Measurements from ENCODE around the gene GFRA4. TPM values are rescaled to one million over a fixed set of nuclear protein-coding genes. Genes with fewer than 3 reads are reported as not detected.

GFRA4 gene
- polyA plus RNA-seq, 2 of the 4 experiments (the other 2 are of a cell fraction): not detected

DNA sequence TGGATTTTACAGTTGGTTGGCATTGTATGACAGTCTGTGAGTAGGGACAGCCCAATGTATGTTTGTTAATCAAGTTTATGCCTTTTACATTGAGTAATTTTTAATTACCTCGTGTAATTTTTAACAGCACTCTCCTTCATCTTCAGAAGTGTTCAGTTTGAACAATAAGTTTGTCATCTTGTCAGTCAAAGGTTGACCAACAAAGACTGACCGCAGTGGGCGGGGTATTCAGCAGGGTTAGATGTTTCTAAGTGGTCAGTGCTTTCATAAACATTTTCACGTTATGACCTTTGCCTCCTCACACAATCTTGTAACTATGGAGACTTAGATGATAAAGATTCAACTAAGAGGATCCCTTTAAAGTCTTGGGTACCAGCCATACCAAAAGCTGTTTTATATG, 40.8 kb downstream of the GFRA4 start:
- ATAC-seq: no peak
- Histone ChIP-seq H3K4me1 (no peaks in the 10 kb centered on the region), H3K27ac (no peak overlapping the region), H3K4me2 (no peak overlapping the region), H3K4me3 (no peak overlapping the region), H3K9me3 (no peaks in the 10 kb centered on the region)
- POLR2A ChIA-PET: no interaction called here
- FAIRE-seq: peak; percentile 70
- DNase-seq (ENCODE audit: low read depth in 1 of 2, low spot score in 1 of 2): no peak
- 78% methylated on average over 4 of the region's 4 CpGs for WGBS (ENCODE audit: missing lambda C conversion rate)
- no peak for TF ChIP-seq RNF2 (IDR thresholded peaks at IDR 0.05; ENCODE audit: borderline replicate concordance, low read depth)
- TF ChIP-seq RCOR1 (IDR thresholded peaks at IDR 0.05; ENCODE audit: low read depth, low read length): no peak
- no peak for TF ChIP-seq FOSL2 (IDR thresholded peaks at IDR 0.05)
- no peak for TF ChIP-seq FOSL2 (CRISPR knock-in tag; IDR thresholded peaks at IDR 0.05)
- TF ChIP-seq NPAS2 (CRISPR knock-in tag; IDR thresholded peaks at IDR 0.05; ENCODE audit: borderline replicate concordance): no peak
- TF ChIP-seq POLR2AphosphoS2 (conservative IDR thresholded peaks at IDR 0.05; ENCODE audit: low read length): no peak
- TF ChIP-seq, protein P1, sequence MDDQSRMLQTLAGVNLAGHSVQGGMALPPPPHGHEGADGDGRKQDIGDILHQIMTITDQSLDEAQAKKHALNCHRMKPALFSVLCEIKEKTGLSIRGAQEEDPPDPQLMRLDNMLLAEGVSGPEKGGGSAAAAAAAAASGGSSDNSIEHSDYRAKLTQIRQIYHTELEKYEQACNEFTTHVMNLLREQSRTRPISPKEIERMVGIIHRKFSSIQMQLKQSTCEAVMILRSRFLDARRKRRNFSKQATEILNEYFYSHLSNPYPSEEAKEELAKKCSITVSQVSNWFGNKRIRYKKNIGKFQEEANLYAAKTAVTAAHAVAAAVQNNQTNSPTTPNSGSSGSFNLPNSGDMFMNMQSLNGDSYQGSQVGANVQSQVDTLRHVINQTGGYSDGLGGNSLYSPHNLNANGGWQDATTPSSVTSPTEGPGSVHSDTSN (IDR thresholded peaks at IDR 0.05): no peak
- no peak for TF ChIP-seq HOXB13 (CRISPR knock-in tag; IDR thresholded peaks at IDR 0.05; ENCODE audit: low read depth)
- no peak for TF ChIP-seq HES2 (IDR thresholded peaks at IDR 0.05)
- TF ChIP-seq EP300 (IDR thresholded peaks at IDR 0.05): no peak
- TF ChIP-seq CTCF (IDR thresholded peaks at IDR 0.05): no peak
- no peak for TF ChIP-seq MAFK (IDR thresholded peaks at IDR 0.05; ENCODE audit: partially characterized antibody)
- no peak for TF ChIP-seq CHD4 (IDR thresholded peaks at IDR 0.05; ENCODE audit: borderline replicate concordance)
- no peak for TF ChIP-seq EHMT2 (IDR thresholded peaks at IDR 0.05; ENCODE audit: low read depth)
- TF ChIP-seq JUNB (IDR thresholded peaks at IDR 0.05): no peak
- no peak for TF ChIP-seq HMGXB4 (CRISPR knock-in tag; IDR thresholded peaks at IDR 0.05; ENCODE audit: borderline replicate concordance)
- TF ChIP-seq ESRRA (IDR thresholded peaks at IDR 0.05; ENCODE audit: borderline replicate concordance, low read length): no peak
- TF ChIP-seq, protein P2, sequence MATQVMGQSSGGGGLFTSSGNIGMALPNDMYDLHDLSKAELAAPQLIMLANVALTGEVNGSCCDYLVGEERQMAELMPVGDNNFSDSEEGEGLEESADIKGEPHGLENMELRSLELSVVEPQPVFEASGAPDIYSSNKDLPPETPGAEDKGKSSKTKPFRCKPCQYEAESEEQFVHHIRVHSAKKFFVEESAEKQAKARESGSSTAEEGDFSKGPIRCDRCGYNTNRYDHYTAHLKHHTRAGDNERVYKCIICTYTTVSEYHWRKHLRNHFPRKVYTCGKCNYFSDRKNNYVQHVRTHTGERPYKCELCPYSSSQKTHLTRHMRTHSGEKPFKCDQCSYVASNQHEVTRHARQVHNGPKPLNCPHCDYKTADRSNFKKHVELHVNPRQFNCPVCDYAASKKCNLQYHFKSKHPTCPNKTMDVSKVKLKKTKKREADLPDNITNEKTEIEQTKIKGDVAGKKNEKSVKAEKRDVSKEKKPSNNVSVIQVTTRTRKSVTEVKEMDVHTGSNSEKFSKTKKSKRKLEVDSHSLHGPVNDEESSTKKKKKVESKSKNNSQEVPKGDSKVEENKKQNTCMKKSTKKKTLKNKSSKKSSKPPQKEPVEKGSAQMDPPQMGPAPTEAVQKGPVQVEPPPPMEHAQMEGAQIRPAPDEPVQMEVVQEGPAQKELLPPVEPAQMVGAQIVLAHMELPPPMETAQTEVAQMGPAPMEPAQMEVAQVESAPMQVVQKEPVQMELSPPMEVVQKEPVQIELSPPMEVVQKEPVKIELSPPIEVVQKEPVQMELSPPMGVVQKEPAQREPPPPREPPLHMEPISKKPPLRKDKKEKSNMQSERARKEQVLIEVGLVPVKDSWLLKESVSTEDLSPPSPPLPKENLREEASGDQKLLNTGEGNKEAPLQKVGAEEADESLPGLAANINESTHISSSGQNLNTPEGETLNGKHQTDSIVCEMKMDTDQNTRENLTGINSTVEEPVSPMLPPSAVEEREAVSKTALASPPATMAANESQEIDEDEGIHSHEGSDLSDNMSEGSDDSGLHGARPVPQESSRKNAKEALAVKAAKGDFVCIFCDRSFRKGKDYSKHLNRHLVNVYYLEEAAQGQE (IDR thresholded peaks at IDR 0.05): no peak
- CTCF ChIA-PET: interaction anchor here (1.1 kb wide), 1 partner anchor 9 kb away, joined by 3 read pairs; no protein-coding TSS in a partner anchor

DNA sequence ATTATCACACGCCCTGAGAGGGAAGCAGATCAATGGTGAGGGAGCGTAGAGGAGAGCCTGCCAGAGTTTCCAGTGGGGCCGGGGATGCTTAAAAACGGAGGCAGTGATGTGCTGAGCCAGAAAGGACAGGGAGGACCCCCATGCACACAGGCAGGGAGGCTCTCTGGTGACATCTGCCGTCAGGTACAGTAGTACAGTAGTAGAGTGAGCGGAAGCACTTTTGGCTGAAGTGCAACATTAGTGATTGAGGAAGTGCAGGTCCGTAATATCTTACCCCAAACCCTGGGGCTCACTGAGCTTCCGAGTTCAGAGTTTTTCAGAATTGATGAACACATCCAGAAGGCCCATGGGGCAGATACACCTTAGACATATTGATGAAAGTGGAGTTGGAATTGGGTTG, 42.1 kb downstream of the GFRA4 start:
- CTCF ChIA-PET: interaction anchor here (1.3 kb wide), 1 partner anchor 12 kb away, joined by 3 read pairs; no protein-coding TSS in a partner anchor
- POLR2A ChIA-PET: no interaction called here
- Histone ChIP-seq H3K4me3 (no peak overlapping the region), H3K9me3 (no peaks in the 10 kb centered on the region), H3K4me1 (no peaks in the 10 kb centered on the region), H3K27ac (no peak overlapping the region), H3K4me2 (no peak overlapping the region)
- FAIRE-seq (no peak), DNase-seq (ENCODE audit: low read depth in 1 of 2, low spot score in 1 of 2) (no peak), ATAC-seq (no peak)
- WGBS (ENCODE audit: missing lambda C conversion rate): 89% methylated on average over 8 of the region's 8 CpGs
- no peak for TF ChIP-seq HEYL (CRISPR knock-in tag; IDR thresholded peaks at IDR 0.05)
- no peak for TF ChIP-seq FOSL2 (IDR thresholded peaks at IDR 0.05)
- no peak for TF ChIP-seq FOSL2 (CRISPR knock-in tag; IDR thresholded peaks at IDR 0.05)
- no peak for TF ChIP-seq ESRRA (IDR thresholded peaks at IDR 0.05; ENCODE audit: borderline replicate concordance, low read length)
- TF ChIP-seq HOXB5 (CRISPR knock-in tag; IDR thresholded peaks at IDR 0.05): no peak
- no peak for TF ChIP-seq HMGXB4 (CRISPR knock-in tag; IDR thresholded peaks at IDR 0.05; ENCODE audit: borderline replicate concordance)
- no peak for TF ChIP-seq KDM1A (IDR thresholded peaks at IDR 0.05; ENCODE audit: low read depth)
- no peak for TF ChIP-seq JUNB (IDR thresholded peaks at IDR 0.05)
- TF ChIP-seq ZFP36 (IDR thresholded peaks at IDR 0.05; ENCODE audit: borderline replicate concordance, partially characterized antibody): no peak
- TF ChIP-seq CEBPB (IDR thresholded peaks at IDR 0.05): no peak
- no peak for TF ChIP-seq USF2 (IDR thresholded peaks at IDR 0.05)
- TF ChIP-seq BHLHE40 (IDR thresholded peaks at IDR 0.05; ENCODE audit: low read depth, low read length): no peak
- TF ChIP-seq NFE2L2 (conservative IDR thresholded peaks at IDR 0.05; ENCODE audit: low read length): no peak
- TF ChIP-seq CBX8 (IDR thresholded peaks at IDR 0.05): no peak
